Measurements from ENCODE around the gene MAJIN.

GRCh38 chr11:64897381-64898075 lies 74.4 kb downstream of the MAJIN start:
- TF ChIP-seq RAD21 (IDR thresholded peaks at IDR 0.05; ENCODE audit: low read length) (no peak), SMC3 (IDR thresholded peaks at IDR 0.05; ENCODE audit: low read depth, low read length) (no peak), CTCF (IDR thresholded peaks at IDR 0.05) (no peak)

All from SK-N-SH (cell line).